Choroid plexus epithelial cell (primary cell): ENCODE measurements around the gene RAX.

ENCODE experiments used
- DNase-seq: peaks from one replicate; pipeline ENCODE4 v3.0.0-alpha.2; 2010; ENCODE audit warnings: low read depth
- H3K4me3 ChIP-seq: 2 replicates; pipeline ENCODE4 v1.5.1; 2011; ENCODE audit warnings: low read depth, mild to moderate bottlenecking, control low read depth, low read length, moderate library complexity
- CTCF ChIP-seq: conservative IDR thresholded peaks from 2 replicates; pipeline ENCODE4 v1.5.1; 2011; ENCODE audit warnings: low read depth, mild to moderate bottlenecking, control low read depth, inconsistent platforms, low read length, moderate library complexity

RAX gene

GRCh38 chr18:59305295-59305694 is 32.0 kb upstream of the RAX start:
- no peak for TF ChIP-seq CTCF
- no peak for DNase-seq
- no peak overlapping the region for H3K4me3 ChIP-seq

DNA sequence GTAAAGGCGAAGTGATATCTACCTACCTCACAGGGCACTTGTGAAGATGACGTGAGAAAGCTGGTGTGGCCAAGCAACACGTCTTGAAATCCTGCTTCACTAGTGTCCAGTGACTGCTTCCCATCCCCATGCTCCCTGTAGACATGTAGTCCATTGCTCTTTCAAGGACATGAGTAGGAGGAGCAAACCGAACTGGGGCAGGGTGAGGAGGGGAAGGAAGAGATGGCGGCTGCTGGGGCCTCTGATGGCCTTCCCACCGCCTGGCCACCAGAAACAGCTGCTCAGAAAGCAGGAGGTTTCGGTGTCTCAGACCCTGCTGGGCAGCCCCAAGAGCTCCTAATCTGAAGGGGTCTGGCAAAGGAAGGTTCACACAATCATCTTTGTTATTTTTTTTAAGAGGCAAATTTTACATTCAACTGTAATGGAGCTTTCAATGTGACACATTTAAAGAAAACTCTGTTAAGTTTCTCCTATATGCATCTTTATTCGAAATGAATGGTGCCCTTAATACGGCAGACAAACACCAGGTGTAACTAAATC is 30.5 kb upstream of the RAX start:
- no peak for DNase-seq

GRCh38 chr18:59303006-59303405 is 29.8 kb upstream of the RAX start:
- no peak for TF ChIP-seq CTCF
- no peak overlapping the region for H3K4me3 ChIP-seq
- DNase-seq: no peak

More for the DNA sequence above, 30.5 kb upstream of the RAX start:
- no peak overlapping the region for H3K4me3 ChIP-seq
- TF ChIP-seq CTCF: no peak

- H3K4me3 ChIP-seq: no peak overlapping the region
- no peak for TF ChIP-seq CTCF
- no peak for DNase-seq
Measured at GRCh38 chr18:59301929-59302328, 28.7 kb upstream of the RAX start.

DNA sequence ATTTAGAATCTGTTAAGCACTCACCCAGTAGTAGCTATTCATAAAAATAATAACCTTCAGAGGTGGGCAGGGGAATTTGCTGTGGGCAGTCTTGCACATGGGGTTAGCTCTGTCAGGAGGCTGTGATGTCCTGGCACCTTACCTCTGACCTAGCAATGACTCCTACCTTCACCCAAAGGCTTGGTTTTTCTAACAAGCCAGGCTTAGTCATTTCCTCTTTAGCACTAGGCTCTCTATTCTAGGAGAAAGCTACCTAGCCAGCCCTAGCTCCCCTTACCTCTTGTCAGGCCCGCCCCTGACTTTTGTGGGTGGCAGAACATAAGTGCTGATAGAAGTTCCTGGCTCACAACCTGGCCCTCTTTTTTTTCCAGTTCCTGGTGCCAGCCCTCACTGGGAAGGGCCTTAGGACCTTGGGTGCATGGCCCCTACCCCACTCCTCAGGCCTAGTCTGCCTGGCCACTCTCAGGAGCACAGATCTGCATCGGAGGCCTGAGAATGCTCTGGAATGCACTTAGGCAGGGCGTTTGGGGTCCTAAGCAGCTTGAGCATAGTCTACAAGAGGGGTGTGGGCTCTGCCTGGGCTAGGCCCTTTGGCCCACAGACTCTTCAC is 27.5 kb upstream of the RAX start:
- no peak for TF ChIP-seq CTCF
- no peak for DNase-seq
- H3K4me3 ChIP-seq: no peak overlapping the region

DNA sequence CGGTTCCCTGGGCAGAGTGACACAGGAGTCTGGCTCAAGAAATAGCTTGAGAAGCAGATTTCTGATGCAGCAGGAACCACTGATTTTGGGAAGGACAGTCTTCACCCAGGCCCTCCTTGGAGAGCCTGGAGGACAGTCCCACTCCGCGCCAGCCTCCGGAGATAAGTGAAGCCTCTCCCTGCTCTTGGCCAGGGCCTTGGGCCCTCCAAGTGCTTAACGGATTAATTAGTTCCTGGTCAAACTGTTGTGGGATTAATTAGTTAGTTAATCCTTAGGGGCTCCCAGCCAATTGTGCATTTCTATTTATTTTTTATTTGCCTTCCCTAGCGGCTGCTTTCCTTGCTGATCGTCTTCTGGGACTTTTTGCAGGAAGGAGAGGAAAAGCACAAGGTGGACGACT is 25.6 kb upstream of the RAX start:
- DNase-seq: no peak
- no peak for TF ChIP-seq CTCF
- H3K4me3 ChIP-seq: no peak overlapping the region

DNA sequence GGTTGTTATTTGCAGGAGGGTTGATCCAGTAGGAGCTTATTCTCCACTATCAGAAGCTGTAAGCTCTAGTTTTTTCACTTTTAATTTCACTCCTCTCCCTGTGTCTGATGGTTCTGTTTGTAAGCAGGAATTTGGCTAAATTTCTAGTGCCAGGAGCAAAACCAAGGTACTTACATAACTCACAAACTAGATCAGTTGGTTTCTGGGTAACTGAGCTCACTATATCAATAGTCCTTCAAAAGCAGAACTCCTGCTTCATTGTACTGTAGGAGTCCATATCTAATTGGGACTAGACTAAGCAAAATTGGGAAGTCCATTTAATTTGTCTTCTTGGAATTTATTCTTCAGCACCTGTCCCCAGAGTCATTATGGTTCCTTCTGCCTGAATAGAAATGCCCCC is 20.1 kb upstream of the RAX start:
- TF ChIP-seq CTCF: no peak
- no peak overlapping the region for H3K4me3 ChIP-seq
- no peak for DNase-seq
